ENCODE measurements around the gene RPS19BP1.

RPS19BP1 gene

DNA sequence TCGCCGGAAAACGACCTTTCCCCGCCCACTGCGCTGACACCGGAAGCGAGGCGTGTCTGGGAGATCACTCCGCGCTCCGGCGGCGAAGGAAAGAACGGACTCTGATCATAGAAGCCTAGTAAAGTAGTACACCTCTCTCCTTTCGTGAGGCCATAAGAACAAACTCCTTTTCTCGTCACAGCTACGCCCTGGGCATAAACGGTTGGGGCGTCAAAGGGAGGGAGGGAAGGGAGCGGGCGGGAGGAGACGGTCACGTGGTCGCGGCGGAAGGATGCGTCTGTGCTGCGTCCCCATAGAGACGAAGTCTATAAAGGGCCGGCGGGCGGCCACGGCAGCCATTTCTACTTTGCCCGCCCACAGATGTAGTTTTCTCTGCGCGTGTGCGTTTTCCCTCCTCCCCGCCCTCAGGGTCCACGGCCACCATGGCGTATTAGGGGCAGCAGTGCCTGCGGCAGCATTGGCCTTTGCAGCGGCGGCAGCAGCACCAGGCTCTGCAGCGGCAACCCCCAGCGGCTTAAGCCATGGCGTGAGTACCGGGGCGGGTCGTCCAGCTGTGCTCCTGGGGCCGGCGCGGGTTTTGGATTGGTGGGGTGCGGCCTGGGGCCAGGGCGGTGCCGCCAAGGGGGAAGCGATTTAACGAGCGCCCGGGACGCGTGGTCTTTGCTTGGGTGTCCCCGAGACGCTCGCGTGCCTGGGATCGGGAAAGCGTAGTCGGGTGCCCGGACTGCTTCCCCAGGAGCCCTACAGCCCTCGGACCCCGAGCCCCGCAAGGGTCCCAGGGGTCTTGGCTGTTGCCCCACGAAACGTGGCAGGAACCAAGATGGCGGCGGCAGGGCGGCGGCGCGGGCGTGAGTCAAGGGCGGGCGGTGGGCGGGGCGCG lies 12.1 kb downstream of the RPS19BP1 start, which contains the start of gene ATF4:
Gene ATF4 (plus strand): TSS at position 337 of the 880 bp plus-strand sequence. CDS start 884 bp downstream, outside the sequence.
- peak within 1 kb of the TSS; percentile 94 for H3K4me3 ChIP-seq (ENCODE audit: low read depth, low read length)
- DNase-seq (ENCODE audit: low read depth, low spot score) = peak; percentile 98
- CTCF ChIA-PET = interaction anchor here (1.0 to 11.5 kb wide), 5 partner anchors 8 to 203 kb away, joined by 3 to 84 read pairs (median 4); partner anchors contain the start of gene RPL3
- POLR2A ChIA-PET = interaction anchor here (0.6 to 2.2 kb wide), 26 partner anchors 9 to 732 kb away, joined by 3 to 37 read pairs (median 3); partner anchors contain the start of genes CBX7, MIEF1, RPL3 and SYNGR1
- no peak for TF ChIP-seq CTCF (IDR thresholded peaks at IDR 0.05; ENCODE audit: insufficient read depth, low read length, missing control alignments)

DNA sequence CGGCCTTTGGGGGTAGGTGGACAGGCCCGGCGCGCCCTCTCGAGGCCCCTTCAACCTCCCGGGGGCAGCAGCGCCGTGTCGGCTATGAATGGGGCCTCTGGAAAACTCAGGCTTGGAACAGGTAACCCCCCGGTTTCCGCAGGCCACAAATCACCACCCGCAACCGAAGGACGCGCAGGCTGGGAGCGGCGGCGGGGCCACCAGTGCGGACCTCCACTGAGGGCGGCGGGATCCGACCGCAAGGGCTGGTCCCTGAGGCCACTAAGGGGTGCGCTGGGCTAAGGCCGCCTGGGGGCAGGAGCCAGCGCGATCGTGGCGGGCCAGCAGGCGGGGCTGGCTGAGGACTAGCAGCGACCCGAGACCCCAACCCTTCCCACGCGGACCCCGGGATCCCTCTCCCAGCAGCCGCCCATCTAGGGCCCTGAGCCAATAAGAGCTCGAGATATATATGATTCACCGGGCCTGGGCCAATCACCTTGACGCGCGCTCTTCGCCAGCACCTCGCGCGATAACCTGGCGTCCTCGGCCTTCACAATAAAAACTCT lies 12.8 kb downstream of the RPS19BP1 start:
- ChIA-PET POLR2A (interaction anchor here (0.6 to 2.2 kb wide), 26 partner anchors 9 to 731 kb away, joined by 3 to 37 read pairs (median 3); partner anchors contain the start of genes CBX7, MIEF1, RPL3 and SYNGR1), CTCF (interaction anchor here (1.0 to 2.2 kb wide), 4 partner anchors 9 to 24 kb away, joined by 3 to 8 read pairs (median 4); no protein-coding TSS in a partner anchor)
- TF ChIP-seq CTCF (IDR thresholded peaks at IDR 0.05; ENCODE audit: insufficient read depth, low read length, missing control alignments) = peak; percentile 37
- H3K4me3 ChIP-seq (ENCODE audit: low read depth, low read length) = peak overlapping the region; percentile 94
- DNase-seq (ENCODE audit: low read depth, low spot score) = no peak

GRCh38 chr22:39518996-39519680 lies 13.4 kb downstream of the RPS19BP1 start:
- no peak for DNase-seq (ENCODE audit: low read depth, low spot score)
- TF ChIP-seq CTCF (IDR thresholded peaks at IDR 0.05; ENCODE audit: insufficient read depth, low read length, missing control alignments) = no peak
- ChIA-PET CTCF (interaction anchor here (1.0 to 10.6 kb wide), 8 partner anchors 10 to 26 kb away, joined by 3 to 172 read pairs (median 13); partner anchors contain the start of gene MIEF1), POLR2A (interaction anchor here (0.6 to 2.2 kb wide), 23 partner anchors 8 to 730 kb away, joined by 3 to 37 read pairs (median 4); partner anchors contain the start of genes CBX7, MIEF1, RPL3 and SYNGR1)
- H3K4me3 ChIP-seq (ENCODE audit: low read depth, low read length) = peak overlapping the region; percentile 94

GRCh38 chr22:39518144-39518786 lies 14.3 kb downstream of the RPS19BP1 start:
- no peak for TF ChIP-seq CTCF (IDR thresholded peaks at IDR 0.05; ENCODE audit: insufficient read depth, low read length, missing control alignments)
- ChIA-PET POLR2A (no interaction called here), CTCF (interaction anchor here (1.0 to 10.6 kb wide), 9 partner anchors 9 to 348 kb away, joined by 3 to 172 read pairs (median 6); partner anchors contain the start of gene MIEF1)
- DNase-seq (ENCODE audit: low read depth, low spot score) = no peak
- no peak overlapping the region for H3K4me3 ChIP-seq (ENCODE audit: low read depth, low read length)

GRCh38 chr22:39517470-39517869 lies 15.1 kb downstream of the RPS19BP1 start:
- H3K4me3 ChIP-seq (ENCODE audit: low read depth, low read length) = no peak overlapping the region
- TF ChIP-seq CTCF (IDR thresholded peaks at IDR 0.05; ENCODE audit: insufficient read depth, low read length, missing control alignments) = no peak
- no peak for DNase-seq (ENCODE audit: low read depth, low spot score)
- CTCF ChIA-PET = interaction anchor here (1.0 to 10.6 kb wide), 10 partner anchors 8 to 347 kb away, joined by 3 to 172 read pairs (median 6); partner anchors contain the start of gene MIEF1
- POLR2A ChIA-PET = interaction anchor here (1.9 kb wide), 1 partner anchor 199 kb away, joined by 4 read pairs; no protein-coding TSS in a partner anchor

Data from AG04449 (cell line).